HCT116 (cell line): ENCODE data around the gene UBXN11. TPM values are rescaled to one million over a fixed set of nuclear protein-coding genes. Genes with fewer than 3 reads are reported as not detected.
A peak's percentile ranks its signal among the peaks of the same experiment; 100 is the strongest.

Source experiments
- ATAC-seq: fragments of 200-7000 bp; cut with Tn5 transposase; 2 replicates; pipeline ENCODE4 v1.9.1; 2020; ENCODE audit warnings: mild to moderate bottlenecking, moderate library complexity
- BruUV-seq: library from RNA; stranded (reverse); fragments of 400-500 nt; replicated peaks from 2 replicates; lab custom pipeline; 2021; lab: Mats Ljungman, UMichigan
- CTCF ChIA-PET: fragments of 300-600 bp; sonication (Branson Sonifier 250); formaldehyde crosslinking; loops from one replicate; lab custom pipeline; 2021; ENCODE audit warnings: antibody characterized with exemption; lab: Charles Lee
- POLR2A ChIA-PET: fragments of 300-600, 350-600 bp; sonication (Branson Sonifier 250); formaldehyde crosslinking; loops from one replicate; lab custom pipeline; 2021; ENCODE audit warnings: antibody characterized with exemption; lab: Charles Lee
- RAD21 ChIA-PET, 2 experiments: fragments of 300-600 bp; sonication (Branson Sonifier 250); formaldehyde crosslinking; loops; one replicate each; lab custom pipeline; 2023; ENCODE audit warnings: low total read pairs in 2 of 2; ENCODE audit not compliant: uncharacterized antibody in 2 of 2, unreplicated experiment in 2 of 2, low non-redundant PET in 1 of 2; lab: Charles Lee
- DNase-seq: peaks from one replicate; pipeline ENCODE4 v3.0.0-alpha.2; 2010; ENCODE audit warnings: low read depth, low spot score
- H2AFZ ChIP-seq: fragments of 200-600 bp; shearing (Covaris generic), sonication (generic); 2 replicates; pipeline ENCODE4 v1.6.1; 2017; ENCODE audit warnings: low read depth, mixed run types, mixed read lengths, antibody characterized with exemption, low read length; ENCODE audit not compliant: poor library complexity, severe bottlenecking
- H3K27ac ChIP-seq: 2 replicates; pipeline ENCODE4 v1.5.1; 2012; ENCODE audit warnings: low read depth, low read length
- H3K27me3 ChIP-seq: fragments of 200-600 bp; sonication (generic); 2 replicates; pipeline ENCODE4 v1.6.1; 2016; ENCODE audit warnings: mixed run types, low read length, mixed read lengths; ENCODE audit not compliant: insufficient read depth
- H3K36me3 ChIP-seq, 2 experiments: fragments of 200-500 bp in 1 of 2; fragments of 200-600 bp in 1 of 2; sonication (Bioruptor generic) in 1 of 2; sonication (generic) in 1 of 2; 2 replicates each; pipeline versions ENCODE4 v1.5.1 to v1.6.1; 2014 to 2016; ENCODE audit warnings: low read length in 2 of 2, inconsistent platforms in 1 of 2, mixed read lengths in 1 of 2, mixed run types in 1 of 2; ENCODE audit not compliant: insufficient read depth in 2 of 2, control insufficient read depth in 1 of 2
- H3K4me1 ChIP-seq, 2 experiments: fragments of 200-600 bp in 1 of 2; sonication (generic) in 1 of 2; 2 replicates each; pipeline versions ENCODE4 v1.5.1 to v1.6.1; 2012 to 2017; ENCODE audit warnings: low read length in 2 of 2, inconsistent platforms in 1 of 2, mild to moderate bottlenecking in 1 of 2, mixed read lengths in 1 of 2, mixed run types in 1 of 2, moderate library complexity in 1 of 2; ENCODE audit not compliant: insufficient read depth in 2 of 2, control insufficient read depth in 1 of 2
- H3K4me2 ChIP-seq: fragments of 200-600 bp; sonication (generic); 2 replicates; pipeline ENCODE4 v1.6.1; 2017; ENCODE audit warnings: mixed run types, low read length, mixed read lengths
- H3K4me3 ChIP-seq, 2 experiments: fragments of 200-600 bp in 1 of 2; sonication (generic) in 1 of 2; replicated peaks in 1 of 2; 2 replicates each; pipeline ENCODE4 v1.5.1; 2011 to 2016; ENCODE audit warnings: low read length in 2 of 2, control low read depth in 1 of 2, low read depth in 1 of 2, mild to moderate bottlenecking in 1 of 2, mixed read lengths in 1 of 2, mixed run types in 1 of 2
- H3K79me2 ChIP-seq: fragments of 200-600 bp; sonication (generic); 2 replicates; pipeline ENCODE4 v1.6.1; 2017; ENCODE audit warnings: mild to moderate bottlenecking, mixed run types, low read length, moderate library complexity, mixed read lengths; ENCODE audit not compliant: insufficient read depth
- H3K9ac ChIP-seq: fragments of 200-600 bp; sonication (generic); 2 replicates; pipeline ENCODE4 v1.6.1; 2016; ENCODE audit warnings: low read length, mixed read lengths
- H3K9me2 ChIP-seq: fragments of 200-600 bp; sonication (generic), shearing (Covaris generic); 2 replicates; pipeline ENCODE4 v1.6.1; 2017; ENCODE audit warnings: mixed run types, mild to moderate bottlenecking, moderate library complexity; ENCODE audit not compliant: insufficient read depth
- H3K9me3 ChIP-seq, 2 experiments: fragments of 200-500 bp in 1 of 2; fragments of 200-600 bp in 1 of 2; sonication (Bioruptor generic) in 1 of 2; sonication (generic) in 1 of 2; 2 replicates each; pipeline ENCODE4 v1.6.1; 2014 to 2017; ENCODE audit warnings: low read length in 2 of 2, mixed read lengths in 2 of 2, inconsistent platforms in 1 of 2, low read depth in 1 of 2, mild to moderate bottlenecking in 1 of 2, mixed run types in 1 of 2, moderate library complexity in 1 of 2; ENCODE audit not compliant: control insufficient read depth in 1 of 2, insufficient read depth in 1 of 2
- H4K20me1 ChIP-seq: fragments of 200-600 bp; sonication (generic), shearing (Covaris generic); 2 replicates; pipeline ENCODE4 v1.6.1; 2017; ENCODE audit warnings: mixed run types, mild to moderate bottlenecking, moderate library complexity; ENCODE audit not compliant: insufficient read depth
- CEBPB ChIP-seq: IDR thresholded peaks from 2 replicates; pipeline ENCODE4 v1.6.1; 2012; ENCODE audit warnings: low read depth
- ELF1 ChIP-seq: IDR thresholded peaks from 2 replicates; pipeline ENCODE4 v1.6.1; 2012; ENCODE audit warnings: low read depth, borderline replicate concordance
- EZH2 ChIP-seq: fragments of 200-600 bp; sonication (generic); IDR thresholded peaks from 2 replicates; pipeline ENCODE4 v1.6.1; 2017; ENCODE audit warnings: antibody characterized with exemption, mixed run types
- EZH2phosphoT487 ChIP-seq: fragments of 200-600 bp; IDR thresholded peaks from 2 replicates; pipeline ENCODE4 v1.6.1; 2018; ENCODE audit warnings: antibody characterized with exemption, borderline replicate concordance
- FOSL1 ChIP-seq: IDR thresholded peaks from 2 replicates; pipeline ENCODE4 v1.6.1; 2012; ENCODE audit warnings: low read depth
- JUND ChIP-seq: IDR thresholded peaks from 2 replicates; pipeline ENCODE4 v1.6.1; 2012
- POLR2AphosphoS5 ChIP-seq: IDR thresholded peaks from 2 replicates; pipeline ENCODE4 v1.6.1; 2011; ENCODE audit warnings: mild to moderate bottlenecking, low read depth, low read length, moderate library complexity
- RAD21 ChIP-seq: IDR thresholded peaks from 2 replicates; pipeline ENCODE4 v1.6.1; 2012; ENCODE audit warnings: low read depth, mild to moderate bottlenecking
- SIN3A ChIP-seq: IDR thresholded peaks from 2 replicates; pipeline ENCODE4 v1.6.1; 2012; ENCODE audit warnings: low read depth
- SP1 ChIP-seq: IDR thresholded peaks from 2 replicates; pipeline ENCODE4 v1.6.1; 2012; ENCODE audit warnings: low read depth
- SRF ChIP-seq: IDR thresholded peaks from 2 replicates; pipeline ENCODE4 v1.6.1; 2012; ENCODE audit warnings: low read depth
- TCF7L2 ChIP-seq: IDR thresholded peaks from 2 replicates; pipeline ENCODE4 v1.7.0; 2011; ENCODE audit warnings: borderline replicate concordance, inconsistent platforms; ENCODE audit not compliant: insufficient read depth, insufficient read length; ENCODE audit errors: extremely low read depth
- YY1 ChIP-seq: IDR thresholded peaks from 2 replicates; pipeline ENCODE4 v1.6.1; 2011; ENCODE audit warnings: low read length, low read depth, moderate library complexity, mild to moderate bottlenecking; ENCODE audit not compliant: insufficient replicate concordance; ENCODE audit errors: extremely low read depth
- ZFX ChIP-seq: fragments of 450-650 bp; IDR thresholded peaks from 2 replicates; pipeline ENCODE4 v1.6.1; 2017
- intact Hi-C: fragments of 100-400 bp; cut with micrococcal nuclease; formaldehyde crosslinking; loops from 2 replicates; pipeline ENCODE4 v1.10.0; 2022
- total RNA-seq: library from RNA; stranded (reverse); gene quantifications from one replicate; pipeline ENCODE4 v1.2.1, GENCODE V29; 2021; ENCODE audit not compliant: unreplicated experiment
- TF ChIP-seq, protein P1 (sequence below): IDR thresholded peaks from 2 replicates; pipeline ENCODE4 v1.6.1; 2011; ENCODE audit warnings: mild to moderate bottlenecking, low read length, moderate library complexity; ENCODE audit not compliant: insufficient replicate concordance; ENCODE audit errors: extremely low read depth
- TF ChIP-seq, protein P2 (sequence below): IDR thresholded peaks from 2 replicates; pipeline ENCODE4 v1.6.1; 2012; ENCODE audit warnings: low read depth
- TF ChIP-seq, protein P3 (sequence below), 3 experiments: fragments of 200-600 bp in 1 of 3; sonication (generic) in 1 of 3; IDR thresholded peaks in 2 of 3; conservative IDR thresholded peaks in 1 of 3; 2 replicates each; pipeline ENCODE4 v1.5.1; 2012 to 2017; ENCODE audit warnings: low read depth in 2 of 3, low read length in 2 of 3, antibody characterized with exemption in 1 of 3, borderline replicate concordance in 1 of 3, control low read depth in 1 of 3, mild to moderate bottlenecking in 1 of 3, mixed read lengths in 1 of 3, mixed run types in 1 of 3, moderate library complexity in 1 of 3; ENCODE audit not compliant: insufficient read depth in 1 of 3

The UBXN11 gene
- total RNA-seq, 1 experiment from 2014 or later = 19.3 TPM

DNA sequence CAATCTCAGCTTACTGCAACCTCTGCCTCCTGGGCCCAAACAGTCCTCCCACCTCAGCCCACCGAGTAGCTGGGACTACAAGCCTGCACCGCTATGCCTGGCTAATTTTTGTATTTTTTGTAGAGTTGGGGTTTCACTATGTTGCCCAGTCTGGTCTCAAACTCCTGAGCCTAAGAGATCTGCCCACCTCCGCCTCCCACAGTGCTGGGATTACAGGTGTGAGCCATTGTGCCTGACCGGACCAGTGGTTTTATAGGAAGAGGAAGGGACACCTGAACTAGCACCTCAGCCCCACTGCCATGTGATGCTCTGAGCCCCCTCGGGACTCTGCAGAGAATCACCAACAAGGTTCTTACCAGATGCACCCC is 43.4 kb upstream of the UBXN11 start (continued):
- no peak for TF ChIP-seq JUND

- no TSS peak for BruUV-seq
- no peak for ATAC-seq
- intact Hi-C loops = no loop called here
- Histone ChIP-seq H3K9ac (no peak overlapping the region), H3K27ac (no peak overlapping the region), H4K20me1 (no peaks in the 10 kb centered on the region), H3K4me2 (peak overlapping the region; percentile 80)
- ChIA-PET CTCF (interaction anchor here (1.0 kb wide), 1 partner anchor 15 kb away, joined by 3 read pairs; no protein-coding TSS in a partner anchor), POLR2A (interaction anchor here (0.7 kb wide), 1 partner anchor 643 kb away, joined by 4 read pairs; no protein-coding TSS in a partner anchor)
- no peak for TF ChIP-seq ZFX
- TF ChIP-seq, protein P1, sequence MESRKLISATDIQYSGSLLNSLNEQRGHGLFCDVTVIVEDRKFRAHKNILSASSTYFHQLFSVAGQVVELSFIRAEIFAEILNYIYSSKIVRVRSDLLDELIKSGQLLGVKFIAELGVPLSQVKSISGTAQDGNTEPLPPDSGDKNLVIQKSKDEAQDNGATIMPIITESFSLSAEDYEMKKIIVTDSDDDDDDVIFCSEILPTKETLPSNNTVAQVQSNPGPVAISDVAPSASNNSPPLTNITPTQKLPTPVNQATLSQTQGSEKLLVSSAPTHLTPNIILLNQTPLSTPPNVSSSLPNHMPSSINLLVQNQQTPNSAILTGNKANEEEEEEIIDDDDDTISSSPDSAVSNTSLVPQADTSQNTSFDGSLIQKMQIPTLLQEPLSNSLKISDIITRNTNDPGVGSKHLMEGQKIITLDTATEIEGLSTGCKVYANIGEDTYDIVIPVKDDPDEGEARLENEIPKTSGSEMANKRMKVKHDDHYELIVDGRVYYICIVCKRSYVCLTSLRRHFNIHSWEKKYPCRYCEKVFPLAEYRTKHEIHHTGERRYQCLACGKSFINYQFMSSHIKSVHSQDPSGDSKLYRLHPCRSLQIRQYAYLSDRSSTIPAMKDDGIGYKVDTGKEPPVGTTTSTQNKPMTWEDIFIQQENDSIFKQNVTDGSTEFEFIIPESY = no peak
- no peak for TF ChIP-seq ELF1
- TF ChIP-seq EZH2 = no peak
- TF ChIP-seq RAD21 = no peak
- TF ChIP-seq POLR2AphosphoS5 = no peak
- TF ChIP-seq, protein P2, sequence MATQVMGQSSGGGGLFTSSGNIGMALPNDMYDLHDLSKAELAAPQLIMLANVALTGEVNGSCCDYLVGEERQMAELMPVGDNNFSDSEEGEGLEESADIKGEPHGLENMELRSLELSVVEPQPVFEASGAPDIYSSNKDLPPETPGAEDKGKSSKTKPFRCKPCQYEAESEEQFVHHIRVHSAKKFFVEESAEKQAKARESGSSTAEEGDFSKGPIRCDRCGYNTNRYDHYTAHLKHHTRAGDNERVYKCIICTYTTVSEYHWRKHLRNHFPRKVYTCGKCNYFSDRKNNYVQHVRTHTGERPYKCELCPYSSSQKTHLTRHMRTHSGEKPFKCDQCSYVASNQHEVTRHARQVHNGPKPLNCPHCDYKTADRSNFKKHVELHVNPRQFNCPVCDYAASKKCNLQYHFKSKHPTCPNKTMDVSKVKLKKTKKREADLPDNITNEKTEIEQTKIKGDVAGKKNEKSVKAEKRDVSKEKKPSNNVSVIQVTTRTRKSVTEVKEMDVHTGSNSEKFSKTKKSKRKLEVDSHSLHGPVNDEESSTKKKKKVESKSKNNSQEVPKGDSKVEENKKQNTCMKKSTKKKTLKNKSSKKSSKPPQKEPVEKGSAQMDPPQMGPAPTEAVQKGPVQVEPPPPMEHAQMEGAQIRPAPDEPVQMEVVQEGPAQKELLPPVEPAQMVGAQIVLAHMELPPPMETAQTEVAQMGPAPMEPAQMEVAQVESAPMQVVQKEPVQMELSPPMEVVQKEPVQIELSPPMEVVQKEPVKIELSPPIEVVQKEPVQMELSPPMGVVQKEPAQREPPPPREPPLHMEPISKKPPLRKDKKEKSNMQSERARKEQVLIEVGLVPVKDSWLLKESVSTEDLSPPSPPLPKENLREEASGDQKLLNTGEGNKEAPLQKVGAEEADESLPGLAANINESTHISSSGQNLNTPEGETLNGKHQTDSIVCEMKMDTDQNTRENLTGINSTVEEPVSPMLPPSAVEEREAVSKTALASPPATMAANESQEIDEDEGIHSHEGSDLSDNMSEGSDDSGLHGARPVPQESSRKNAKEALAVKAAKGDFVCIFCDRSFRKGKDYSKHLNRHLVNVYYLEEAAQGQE = no peak
- no peak for TF ChIP-seq EZH2phosphoT487
- TF ChIP-seq, protein P3, sequence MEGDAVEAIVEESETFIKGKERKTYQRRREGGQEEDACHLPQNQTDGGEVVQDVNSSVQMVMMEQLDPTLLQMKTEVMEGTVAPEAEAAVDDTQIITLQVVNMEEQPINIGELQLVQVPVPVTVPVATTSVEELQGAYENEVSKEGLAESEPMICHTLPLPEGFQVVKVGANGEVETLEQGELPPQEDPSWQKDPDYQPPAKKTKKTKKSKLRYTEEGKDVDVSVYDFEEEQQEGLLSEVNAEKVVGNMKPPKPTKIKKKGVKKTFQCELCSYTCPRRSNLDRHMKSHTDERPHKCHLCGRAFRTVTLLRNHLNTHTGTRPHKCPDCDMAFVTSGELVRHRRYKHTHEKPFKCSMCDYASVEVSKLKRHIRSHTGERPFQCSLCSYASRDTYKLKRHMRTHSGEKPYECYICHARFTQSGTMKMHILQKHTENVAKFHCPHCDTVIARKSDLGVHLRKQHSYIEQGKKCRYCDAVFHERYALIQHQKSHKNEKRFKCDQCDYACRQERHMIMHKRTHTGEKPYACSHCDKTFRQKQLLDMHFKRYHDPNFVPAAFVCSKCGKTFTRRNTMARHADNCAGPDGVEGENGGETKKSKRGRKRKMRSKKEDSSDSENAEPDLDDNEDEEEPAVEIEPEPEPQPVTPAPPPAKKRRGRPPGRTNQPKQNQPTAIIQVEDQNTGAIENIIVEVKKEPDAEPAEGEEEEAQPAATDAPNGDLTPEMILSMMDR (IDR thresholded peaks at IDR 0.05 in 2 of 3, conservative IDR thresholded peaks at IDR 0.05 in 1 of 3; ENCODE audit: borderline replicate concordance in 1 of 3, insufficient read depth in 1 of 3, low read depth in 2 of 3, low read length in 2 of 3) = no peak
- TF ChIP-seq TCF7L2 = no peak
- no peak for TF ChIP-seq SIN3A
- no peak for TF ChIP-seq SRF
- TF ChIP-seq YY1 = no peak
- TF ChIP-seq SP1 = no peak
- TF ChIP-seq FOSL1 = no peak
- TF ChIP-seq JUND = no peak
- TF ChIP-seq CEBPB = no peak
- TF ChIP-seq, all 23 proteins: peak for 0
- no peaks in the 10 kb centered on the region for H3K36me3 ChIP-seq
- H2AFZ ChIP-seq = no peak overlapping the region
- DNase-seq = no peak
- H3K79me2 ChIP-seq = no peaks in the 10 kb centered on the region
- RAD21 ChIA-PET = no interaction called here
- H3K4me3 ChIP-seq = no peak overlapping the region
- no peaks in the 10 kb centered on the region for H3K9me2 ChIP-seq
- no peaks in the 10 kb centered on the region for H3K9me3 ChIP-seq
- H3K27me3 ChIP-seq = no peaks in the 10 kb centered on the region
- H3K4me1 ChIP-seq = peaks cover 49 to 54% of the 10 kb centered on the region in 2 experiments
Observed at GRCh38 chr1:26349188-26349876, 42.9 kb upstream of the UBXN11 start.
